Activated CD4-positive, alpha-beta T cell treated with anti-CD3 and anti-CD28 coated beads for 48 hours (primary cell): ENCODE data around the gene SPSB1.
A peak's percentile ranks its signal among the peaks of the same experiment; 100 is the strongest.

Experiments used
- DNase-seq: peaks from one replicate; pipeline ENCODE4 v3.0.0-alpha.2; 2020

SPSB1 gene

DNA sequence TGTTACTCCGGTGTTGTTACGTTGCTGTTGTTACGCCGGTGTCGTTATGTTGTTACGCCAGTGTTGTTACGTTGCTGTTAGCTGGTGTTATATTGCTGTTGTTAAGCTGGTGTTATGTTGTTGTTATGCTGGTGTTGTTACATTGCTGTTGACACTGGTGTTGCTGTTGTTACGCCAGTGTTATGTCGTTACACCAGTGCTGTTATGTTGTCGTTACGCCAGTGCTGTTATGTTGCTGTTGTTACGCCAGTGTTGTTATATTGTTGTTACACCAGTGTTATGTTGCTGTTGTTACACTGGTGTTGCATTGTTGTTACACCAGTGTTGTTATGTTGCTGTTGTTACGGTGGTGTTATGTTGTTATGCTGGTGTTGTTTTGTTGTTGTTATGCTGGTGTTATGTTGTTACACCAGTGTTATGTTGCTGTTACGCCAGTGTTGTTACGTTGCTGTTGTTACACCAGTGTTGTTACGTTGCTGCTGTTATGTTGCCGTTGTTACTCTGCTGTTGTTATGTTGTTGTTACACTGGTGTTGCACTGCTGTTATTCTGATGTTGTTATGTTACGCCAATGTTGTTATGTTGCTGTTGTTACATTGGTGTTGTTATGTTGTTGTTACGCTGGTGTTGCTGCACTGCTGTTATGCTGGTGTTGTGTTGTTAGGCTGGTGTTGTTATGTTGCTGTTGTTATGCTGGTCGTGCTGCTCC lies 32.5 kb upstream of the SPSB1 start:
- DNase-seq: no peak

DNA sequence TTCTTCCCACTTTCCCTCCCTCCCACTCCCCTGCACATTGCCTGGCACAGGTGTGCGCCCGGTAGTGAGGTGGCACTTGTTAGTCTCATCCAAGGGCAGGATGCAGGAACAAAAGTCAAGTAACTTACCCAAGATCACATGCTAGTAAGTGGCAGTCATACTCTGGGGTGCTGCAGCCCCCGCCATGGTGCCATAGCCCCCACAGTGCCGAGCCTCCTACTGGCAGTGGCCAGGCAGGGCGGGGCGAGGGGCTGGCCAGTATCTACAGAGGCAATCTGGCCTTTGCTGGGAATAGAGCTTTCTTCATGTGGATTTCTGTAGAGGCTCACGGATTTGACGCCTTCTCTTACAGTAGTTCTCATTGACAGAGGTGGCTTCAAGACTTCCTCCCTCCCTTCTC lies 31.2 kb upstream of the SPSB1 start:
- DNase-seq: no peak

DNA sequence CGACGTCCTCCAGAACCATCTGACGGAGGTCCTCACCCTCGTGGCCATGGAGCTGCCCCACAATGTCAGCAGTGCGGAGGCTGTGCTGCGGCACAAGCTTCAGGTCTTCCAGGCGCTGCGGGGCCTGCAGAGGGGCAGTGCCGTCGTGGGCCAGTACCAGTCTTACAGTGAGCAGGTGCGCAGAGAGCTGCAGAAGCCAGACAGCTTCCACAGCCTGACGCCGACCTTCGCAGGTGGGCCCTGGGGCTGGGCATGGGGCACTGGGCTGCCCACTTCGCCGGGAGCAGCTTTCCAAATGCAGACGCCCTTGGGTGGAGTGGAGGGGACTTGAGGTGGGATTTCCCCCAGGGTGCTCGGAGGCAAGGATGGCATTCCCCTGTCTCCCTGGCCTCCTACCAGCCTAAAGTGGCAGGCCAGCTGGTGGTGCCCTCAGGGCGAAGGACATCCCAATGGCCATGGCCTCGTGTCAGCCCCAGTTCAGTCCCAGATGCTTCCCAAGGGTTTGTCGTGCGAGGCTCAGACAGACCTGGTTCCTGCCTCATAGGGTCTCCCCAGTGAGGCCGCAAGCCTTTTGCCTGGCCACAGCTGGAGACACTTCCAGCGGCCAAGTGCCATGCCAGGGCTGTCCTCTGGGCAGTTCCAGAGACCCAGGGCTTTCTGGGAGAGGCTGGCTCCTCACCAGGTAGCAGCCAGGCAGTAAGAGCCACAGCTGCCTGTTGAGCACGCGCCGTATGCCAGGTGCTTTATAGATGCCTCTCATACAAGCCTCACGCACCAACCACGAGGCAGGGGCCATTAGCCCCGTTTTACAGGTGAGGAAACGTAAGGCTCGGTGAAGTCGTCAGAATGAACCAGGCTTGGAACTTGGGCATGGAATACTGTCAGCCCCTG lies 30.4 kb upstream of the SPSB1 start:
- DNase-seq: no peak

DNA sequence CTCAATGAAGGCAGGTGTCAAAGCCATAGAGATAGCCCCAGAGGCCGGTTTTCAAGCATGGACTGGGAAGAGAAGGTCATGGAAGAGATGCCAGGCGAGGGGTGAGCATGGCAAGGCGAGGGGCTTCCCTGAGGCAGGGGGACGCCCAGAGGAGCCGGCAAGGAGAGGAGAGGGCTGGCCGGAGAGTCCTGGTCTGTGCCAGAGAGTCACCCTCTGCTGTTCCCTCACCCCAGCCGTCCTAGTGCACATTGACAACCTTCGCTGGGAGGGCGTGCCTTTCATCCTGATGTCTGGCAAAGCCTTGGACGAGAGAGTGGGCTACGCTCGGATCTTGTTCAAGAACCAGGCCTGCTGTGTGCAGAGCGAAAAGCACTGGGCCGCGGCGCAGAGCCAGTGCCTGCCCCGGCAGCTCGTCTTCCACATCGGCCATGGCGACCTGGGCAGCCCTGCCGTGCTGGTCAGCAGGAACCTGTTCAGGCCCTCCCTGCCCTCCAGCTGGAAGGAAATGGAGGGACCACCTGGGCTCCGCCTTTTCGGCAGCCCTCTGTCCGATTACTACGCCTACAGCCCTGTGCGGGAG lies 29.3 kb upstream of the SPSB1 start:
- no peak for DNase-seq

DNA sequence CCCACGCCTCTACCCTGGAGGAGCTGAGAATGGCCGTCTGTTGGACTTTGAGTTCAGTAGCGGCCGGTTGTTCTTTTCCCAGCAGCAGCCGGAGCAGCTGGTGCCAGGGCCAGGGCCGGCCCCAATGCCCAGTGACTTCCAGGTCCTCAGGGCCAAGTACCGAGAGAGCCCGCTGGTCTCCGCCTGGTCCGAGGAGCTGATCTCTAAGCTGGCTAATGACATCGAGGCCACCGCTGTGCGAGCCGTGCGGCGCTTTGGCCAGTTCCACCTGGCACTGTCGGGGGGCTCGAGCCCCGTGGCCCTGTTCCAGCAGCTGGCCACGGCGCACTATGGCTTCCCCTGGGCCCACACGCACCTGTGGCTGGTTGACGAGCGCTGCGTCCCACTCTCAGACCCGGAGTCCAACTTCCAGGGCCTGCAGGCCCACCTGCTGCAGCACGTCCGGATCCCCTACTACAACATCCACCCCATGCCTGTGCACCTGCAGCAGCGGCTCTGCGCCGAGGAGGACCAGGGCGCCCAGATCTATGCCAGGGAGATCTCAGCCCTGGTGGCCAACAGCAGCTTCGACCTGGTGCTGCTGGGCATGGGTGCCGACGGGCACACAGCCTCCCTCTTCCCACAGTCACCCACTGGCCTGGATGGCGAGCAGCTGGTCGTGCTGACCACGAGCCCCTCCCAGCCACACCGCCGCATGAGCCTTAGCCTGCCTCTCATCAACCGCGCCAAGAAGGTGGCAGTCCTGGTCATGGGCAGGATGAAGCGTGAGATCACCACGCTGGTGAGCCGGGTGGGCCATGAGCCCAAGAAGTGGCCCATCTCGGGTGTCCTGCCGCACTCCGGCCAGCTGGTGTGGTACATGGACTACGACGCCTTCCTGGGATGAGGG lies 28.5 kb upstream of the SPSB1 start:
- DNase-seq: no peak

DNA sequence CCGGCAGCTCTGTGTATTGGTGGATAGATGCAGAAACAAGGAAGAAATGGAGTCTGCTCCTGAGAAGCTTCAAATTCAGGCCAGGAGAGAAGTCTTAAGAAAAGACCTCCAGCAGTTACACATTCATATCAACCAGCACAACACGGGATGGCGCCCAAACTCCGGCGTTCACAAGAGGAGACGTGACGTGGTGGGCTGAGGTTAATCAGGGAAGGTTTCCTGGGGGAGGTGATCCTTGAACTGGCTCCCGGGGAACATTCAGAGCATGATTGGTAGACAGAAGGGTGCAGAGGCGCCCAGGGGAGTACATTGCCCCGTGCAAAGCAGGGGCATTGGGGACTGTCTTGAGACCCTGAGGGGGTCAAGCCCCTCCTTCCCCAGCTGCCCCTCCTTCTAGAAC lies 27.7 kb upstream of the SPSB1 start:
- no peak for DNase-seq

DNA sequence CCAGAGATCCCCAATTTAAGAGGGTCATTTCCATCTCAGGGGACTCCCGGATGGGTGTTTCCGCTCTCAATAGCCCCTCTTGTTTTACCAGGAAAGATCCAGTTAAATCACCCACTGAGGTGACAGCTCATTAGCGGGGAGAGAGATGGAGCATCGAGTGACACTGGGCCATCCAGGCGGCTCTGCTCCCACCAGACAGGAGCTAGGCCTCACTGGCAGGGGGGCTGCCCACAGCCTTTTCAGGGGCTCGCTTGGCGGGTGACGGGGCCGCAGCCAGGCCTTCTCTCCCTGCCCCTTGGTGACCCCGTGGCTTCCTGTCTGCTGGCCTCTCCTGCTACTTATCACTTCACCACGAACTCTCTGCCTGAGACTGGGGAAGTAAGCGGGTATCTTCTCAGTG lies 26.7 kb upstream of the SPSB1 start:
- DNase-seq: no peak

DNA sequence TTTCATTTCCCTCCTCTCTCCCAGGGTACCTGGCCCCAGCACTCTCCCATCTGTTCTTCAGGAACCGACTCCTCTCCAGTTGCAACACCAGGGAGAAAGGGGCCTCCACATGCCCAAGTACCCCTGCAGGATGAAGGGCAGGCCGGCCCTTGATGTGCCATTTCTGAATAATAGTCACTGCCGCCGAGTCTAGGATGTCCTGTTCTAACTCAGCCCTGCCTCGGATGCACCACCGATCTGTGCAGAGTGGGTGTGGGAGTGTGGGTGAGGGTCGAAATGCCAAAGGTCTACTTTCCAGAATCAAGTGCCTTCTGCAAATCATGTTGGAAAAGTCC lies 25.4 kb upstream of the SPSB1 start:
- DNase-seq: no peak

DNA sequence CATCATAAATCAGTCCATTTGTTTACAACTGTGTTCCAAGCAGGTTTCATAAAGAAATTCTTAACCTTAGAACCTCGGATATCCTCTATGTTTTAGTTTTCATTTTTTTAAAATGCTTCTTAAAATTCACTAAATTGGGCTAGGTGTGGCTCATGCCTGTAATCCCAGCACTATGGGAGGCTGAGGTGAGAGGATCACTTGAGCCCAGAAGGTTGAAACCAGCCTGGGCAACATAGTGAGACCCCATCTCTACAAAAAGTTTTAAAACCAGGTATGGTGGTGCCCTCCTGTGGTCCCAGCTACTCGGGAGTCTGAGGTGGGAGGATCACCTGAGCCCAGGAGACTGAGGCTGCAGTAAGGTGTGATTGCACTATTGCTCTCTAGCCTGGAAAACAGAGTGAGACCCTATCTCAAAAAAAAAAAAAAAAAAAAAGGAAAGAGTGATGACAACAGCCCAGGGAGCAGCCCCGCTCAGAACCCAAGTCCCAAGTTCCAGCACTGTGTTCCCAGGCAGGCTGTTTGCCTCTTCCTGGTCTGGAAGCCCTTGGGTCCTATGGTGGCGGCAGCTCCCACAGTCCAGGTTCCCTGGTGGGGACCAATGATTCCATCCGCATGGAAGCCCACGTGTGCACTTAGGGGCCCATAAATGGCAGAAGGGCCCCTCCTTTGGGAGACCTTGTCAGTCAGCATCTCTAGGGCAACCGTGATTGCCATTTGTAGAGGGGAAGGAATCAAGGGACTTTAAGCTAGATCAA lies 24.7 kb upstream of the SPSB1 start:
- DNase-seq: no peak

DNA sequence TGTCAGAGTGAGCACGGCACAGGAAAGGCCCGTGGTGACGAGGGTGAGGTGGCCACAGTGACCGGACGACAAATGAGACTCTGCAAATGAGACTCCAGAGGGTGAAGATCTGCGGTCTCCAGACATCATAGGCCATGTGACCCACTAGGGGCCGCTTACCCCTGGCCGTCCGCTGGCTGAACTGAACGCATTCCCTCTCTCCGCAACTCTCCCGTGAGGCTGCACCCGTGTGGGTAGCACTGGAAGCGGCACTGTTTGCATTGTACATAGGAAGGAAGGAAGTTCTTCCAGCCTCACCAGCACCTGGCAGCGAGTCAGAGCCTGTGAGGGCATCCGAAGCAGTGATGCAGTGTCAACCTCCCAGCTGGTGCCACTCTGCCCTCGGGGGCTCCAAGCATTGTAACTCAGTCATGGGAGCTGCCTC lies 23.6 kb upstream of the SPSB1 start:
- DNase-seq: no peak

DNA sequence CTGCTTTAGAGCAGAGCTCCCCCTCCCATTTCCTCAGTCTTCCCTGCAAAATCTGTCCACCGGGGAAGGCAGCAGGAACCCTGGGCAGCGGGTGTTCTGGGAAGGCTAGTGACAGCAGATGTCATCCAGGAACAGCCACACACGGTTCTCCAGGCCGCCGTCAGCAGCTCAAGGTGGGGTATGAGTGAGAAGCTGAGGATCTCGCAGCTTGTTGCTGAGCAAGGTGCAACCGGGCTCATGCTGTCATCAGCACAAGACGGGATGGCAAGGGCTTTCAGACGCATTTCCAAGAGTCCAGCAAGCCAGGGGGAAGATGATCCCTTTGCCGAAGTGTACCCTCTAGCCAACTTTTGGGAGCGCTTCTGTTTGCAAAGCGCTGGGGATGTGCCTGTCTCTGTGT lies 23.0 kb upstream of the SPSB1 start:
- DNase-seq: no peak

DNA sequence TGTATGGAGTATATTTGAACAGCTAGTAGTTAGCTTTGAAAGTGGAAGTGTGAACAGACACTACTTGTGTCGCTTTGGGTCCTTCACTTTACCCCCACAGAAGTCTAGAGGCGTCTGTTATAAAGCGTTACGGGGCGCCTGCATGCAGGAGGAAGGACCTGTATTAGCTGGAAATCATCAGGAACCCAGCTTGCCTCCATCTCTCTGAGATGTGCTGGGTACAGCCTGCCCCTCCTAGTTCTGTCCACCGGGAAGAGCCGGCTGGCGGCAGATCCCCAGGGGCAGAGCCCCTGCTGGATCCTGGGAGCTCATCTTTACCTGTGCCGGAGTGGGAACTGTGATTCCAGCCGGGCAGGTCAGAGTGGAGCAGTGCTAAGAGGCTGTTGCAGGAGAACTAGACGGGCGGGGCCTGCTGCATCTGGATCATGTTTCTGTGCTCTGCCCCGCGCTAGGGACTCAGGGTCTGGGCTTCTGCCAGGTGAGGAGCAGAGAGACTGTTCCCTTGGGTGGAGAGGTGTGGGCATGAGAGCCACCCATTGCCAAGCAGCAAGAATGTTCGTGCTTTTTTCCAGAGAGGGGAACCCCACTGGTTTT lies 22.3 kb upstream of the SPSB1 start:
- DNase-seq: no peak

DNA sequence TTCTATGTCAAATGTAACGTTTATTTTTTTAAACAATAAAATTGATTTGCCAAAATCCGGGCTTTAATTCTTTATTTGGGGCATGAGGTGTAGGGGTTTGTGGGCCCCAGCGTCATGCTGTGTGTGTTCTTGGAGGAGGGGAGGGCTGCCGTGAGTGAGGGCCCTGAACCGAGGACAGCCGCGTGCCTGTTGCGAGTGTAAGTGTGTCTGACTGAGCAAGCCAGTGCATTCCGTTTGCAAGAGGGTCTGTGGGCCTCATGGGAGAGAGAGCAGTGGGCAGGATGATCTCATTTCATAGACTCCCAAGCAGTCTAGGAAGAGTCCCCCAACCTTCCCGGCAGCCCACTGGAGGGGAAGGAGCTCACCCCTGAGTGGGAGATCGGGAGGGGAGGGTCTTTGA lies 21.4 kb upstream of the SPSB1 start:
- DNase-seq: no peak

DNA sequence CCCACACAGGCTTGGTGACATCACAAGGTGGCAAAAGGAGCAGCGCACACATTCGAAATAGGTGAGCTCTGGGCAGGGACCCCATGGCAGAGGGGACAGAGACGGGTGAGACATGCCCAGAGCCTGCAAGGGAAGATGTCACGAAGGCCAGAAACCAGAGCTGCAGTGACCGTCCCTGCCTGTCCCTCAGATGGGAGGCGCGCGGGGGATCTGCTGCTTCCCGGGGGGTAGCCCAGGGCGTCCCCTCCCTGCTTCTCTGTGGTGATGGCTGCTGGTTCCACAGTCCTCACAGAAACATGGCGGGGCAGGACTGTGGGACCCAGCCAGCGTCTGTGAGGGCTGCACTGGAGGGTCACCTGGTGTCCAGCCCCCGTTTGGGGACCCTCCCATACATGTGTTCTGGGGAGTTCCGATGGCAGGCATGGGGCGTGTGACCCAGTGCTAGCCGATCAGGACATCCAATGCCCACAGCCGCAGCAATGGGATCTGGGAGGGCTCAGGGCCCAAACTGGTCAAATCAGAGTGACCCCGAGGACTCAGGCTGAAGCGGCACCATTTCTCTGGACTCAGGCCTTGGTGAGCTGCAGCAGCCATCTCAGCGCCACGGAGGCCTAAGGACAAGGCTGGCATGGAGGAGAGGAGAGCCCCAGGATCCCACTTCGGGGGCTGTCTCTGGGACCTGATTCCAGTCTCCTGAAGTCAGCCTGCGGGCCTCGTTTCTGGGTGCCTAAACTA lies 20.7 kb upstream of the SPSB1 start:
- no peak for DNase-seq

DNA sequence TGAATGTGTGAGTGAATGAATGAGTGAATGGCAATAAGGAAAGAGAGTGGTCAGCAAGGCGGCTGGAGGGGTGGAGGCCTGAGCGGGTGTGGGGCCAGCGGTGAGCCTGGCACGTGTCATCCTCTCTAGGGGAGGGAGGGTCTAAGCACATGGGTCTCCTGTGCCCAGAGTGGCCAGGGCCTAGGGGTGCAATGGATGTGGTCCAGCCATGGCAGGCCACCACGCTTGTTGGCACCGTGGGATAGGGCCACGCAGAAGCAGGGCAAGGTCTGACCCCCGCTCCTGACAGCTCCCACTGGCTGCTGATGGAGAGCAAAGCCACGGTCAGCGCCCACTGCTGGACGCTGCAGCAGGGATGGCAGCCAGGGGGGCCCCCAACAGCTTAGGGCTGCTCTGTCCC lies 19.5 kb upstream of the SPSB1 start:
- no peak for DNase-seq

DNA sequence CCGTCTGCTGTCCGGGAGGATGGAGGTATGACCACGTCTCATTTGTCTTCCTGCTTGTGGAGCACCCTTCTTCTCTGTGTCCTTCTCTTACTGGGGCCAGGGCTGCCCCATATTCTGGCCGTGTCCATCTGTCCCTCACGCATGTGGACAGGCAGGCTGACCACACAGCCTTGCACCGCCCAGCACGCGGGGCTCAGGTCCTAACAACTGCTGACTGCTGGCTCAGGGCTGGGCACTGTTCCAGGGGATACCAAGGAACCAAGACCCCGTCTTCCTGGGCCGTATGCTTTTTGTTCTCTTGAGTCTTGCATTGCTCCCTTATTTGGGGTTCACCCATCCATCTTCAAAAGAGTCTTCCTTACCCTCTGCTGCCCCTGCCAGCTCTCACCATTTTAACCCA lies 17.5 kb upstream of the SPSB1 start:
- no peak for DNase-seq

DNA sequence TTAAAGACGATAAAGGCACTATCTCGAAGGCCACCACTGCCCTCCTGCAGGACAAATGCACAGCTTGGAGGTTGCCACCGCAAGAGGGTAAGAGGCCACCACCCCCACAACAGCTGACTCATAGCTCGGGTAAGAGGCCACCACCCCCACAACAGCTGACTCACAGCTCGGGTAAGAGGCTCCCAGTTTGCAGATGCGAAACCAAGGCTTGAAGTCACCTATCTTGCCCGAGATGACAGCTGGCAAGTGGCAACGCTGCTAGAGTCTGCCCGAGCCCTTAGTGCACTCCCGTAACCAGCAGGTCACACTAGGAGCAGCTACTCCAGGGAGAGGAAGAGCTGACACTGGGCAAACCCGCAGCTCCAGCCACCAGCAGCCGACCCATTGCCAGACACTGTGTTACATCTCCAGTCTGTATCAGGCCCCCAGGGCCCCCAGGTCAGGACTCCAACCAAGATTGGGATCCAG lies 17.1 kb upstream of the SPSB1 start:
- peak; percentile 91 for DNase-seq

DNA sequence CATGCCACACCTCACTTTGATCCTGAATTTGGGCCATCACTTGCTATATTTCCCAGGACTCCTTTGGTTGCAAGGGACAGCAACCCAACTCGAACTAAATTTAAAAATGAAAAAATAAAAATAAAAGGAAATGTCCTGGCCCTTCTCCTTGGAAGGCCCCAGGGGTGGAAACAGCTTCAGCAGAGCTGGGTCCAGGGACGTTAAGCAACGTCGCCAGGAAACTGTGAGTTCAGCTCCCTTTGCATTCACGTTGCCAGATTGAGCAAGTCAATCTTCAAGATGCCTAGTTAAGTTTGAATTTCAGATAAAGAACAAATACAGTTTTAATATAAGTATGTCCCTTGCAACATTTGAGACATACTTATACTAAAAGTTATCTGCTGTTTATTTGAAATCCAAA lies 14.6 kb upstream of the SPSB1 start:
- DNase-seq: no peak

DNA sequence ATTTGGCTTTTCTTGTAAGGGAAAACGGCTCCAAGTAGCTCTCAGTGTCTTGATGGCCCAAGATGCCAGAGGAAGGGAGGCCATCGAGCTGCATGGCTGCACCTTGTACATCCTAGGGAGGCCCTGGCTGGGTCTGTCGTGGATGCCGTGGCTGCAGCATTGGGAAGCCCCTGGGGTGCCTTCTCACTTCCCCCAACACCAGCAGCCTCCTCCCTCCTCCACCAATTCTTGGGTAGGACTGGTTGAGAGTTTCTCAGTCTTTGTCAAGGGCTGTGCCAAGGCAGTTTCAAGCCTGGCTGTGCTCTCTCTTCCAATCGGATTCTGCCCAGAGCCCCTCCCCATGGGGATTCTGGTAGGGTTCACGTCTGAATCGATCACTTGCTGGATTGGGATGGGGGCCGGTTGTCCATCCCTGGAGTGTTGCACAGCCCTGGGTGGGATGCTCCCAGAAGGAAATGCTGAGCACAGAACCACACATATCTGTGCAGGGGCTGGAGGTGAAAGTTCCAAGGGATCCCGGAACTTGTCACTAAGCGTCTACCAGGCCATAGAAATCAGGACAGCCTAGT lies 14.0 kb upstream of the SPSB1 start:
- no peak for DNase-seq

DNA sequence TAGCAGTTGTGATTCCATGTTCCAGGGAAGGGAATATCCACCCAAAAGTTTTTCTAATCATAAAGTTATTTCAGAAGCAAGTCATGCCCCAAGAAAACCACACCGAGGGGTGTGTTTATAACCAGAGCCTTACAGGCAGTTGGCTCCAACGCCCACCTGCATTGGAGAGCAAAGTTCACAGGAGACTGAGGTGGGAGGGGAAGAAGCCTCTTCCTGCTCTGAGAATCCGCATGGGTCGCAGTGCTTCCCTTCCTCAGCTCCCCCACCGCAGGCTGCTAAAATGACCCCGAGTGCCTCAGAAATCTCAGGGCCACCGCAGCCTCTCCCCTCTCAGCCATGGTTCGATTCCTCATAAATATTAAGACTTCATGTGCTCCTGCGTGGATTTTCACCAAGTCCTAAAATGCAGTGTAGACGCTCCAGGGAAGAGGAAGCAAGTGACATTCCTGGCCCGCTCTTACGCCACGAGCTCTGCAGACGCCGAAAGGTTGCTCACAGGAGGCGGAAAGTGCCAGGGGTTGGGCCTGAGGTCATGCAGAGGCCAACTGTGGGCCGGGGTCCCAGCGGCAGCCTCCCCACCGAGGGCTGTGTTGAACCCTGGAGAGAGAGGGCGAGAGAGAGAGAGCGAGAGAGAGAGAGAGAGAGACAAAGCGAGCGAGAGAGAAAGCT lies 13.4 kb upstream of the SPSB1 start:
- DNase-seq: peak; percentile 60
